Measurements from ENCODE around the gene ROBO2.

The ROBO2 gene

DNA sequence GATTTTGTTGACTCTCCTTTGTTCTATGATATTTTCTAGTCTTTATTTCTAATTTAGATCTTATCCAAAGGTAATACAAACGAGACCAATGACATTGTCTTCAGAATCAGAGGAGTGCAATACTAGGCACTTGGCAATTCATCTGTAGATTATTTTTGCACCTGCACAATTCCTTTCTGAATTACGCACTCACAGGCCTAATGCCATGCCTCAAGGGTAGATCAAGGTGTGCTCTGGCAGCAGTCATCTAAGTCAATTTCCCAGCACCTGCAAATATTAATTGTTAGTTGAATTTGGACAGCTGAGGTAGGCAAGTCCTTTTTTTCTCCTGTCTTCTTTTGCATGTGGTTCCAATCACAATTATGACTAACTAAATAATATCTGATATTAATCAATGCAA, 653.2 kb downstream of the ROBO2 start:
- POLR2A ChIA-PET (ENCODE audit: low non-redundant PET): no interaction called here
- CTCF ChIA-PET: no interaction called here
- TF ChIP-seq, protein P1, sequence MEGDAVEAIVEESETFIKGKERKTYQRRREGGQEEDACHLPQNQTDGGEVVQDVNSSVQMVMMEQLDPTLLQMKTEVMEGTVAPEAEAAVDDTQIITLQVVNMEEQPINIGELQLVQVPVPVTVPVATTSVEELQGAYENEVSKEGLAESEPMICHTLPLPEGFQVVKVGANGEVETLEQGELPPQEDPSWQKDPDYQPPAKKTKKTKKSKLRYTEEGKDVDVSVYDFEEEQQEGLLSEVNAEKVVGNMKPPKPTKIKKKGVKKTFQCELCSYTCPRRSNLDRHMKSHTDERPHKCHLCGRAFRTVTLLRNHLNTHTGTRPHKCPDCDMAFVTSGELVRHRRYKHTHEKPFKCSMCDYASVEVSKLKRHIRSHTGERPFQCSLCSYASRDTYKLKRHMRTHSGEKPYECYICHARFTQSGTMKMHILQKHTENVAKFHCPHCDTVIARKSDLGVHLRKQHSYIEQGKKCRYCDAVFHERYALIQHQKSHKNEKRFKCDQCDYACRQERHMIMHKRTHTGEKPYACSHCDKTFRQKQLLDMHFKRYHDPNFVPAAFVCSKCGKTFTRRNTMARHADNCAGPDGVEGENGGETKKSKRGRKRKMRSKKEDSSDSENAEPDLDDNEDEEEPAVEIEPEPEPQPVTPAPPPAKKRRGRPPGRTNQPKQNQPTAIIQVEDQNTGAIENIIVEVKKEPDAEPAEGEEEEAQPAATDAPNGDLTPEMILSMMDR (conservative IDR thresholded peaks at IDR 0.05; ENCODE audit: low read depth): no peak
- no peak for DNase-seq (ENCODE audit: low spot score)
- H3K27ac ChIP-seq: no peak overlapping the region

DNA sequence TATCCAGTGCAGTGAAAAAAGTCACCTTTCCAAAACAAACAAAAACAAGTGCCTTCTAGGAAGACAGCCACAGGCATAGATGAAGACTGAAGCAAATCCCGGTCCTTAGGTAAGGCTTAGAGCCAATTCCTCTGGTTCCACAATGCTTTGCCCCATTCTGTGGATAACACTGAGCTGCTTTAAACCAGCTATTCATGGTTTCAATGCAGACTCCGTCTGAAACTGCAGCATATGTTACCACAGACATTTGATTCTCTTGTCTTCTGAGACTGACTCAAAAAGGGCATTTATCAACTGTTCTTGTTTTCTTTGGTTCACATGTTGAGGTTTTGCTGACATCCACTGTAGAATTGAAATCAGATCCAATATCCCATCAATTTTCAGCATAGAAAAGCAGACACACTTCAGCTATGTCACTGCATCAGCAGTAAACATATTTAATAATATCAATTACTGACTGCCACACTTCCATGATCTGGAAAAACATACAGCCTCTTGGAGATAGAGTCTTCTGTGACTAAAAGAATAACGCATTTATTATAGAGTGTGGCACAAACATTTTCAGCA, 659.3 kb downstream of the ROBO2 start:
- TF ChIP-seq, protein P1 (conservative IDR thresholded peaks at IDR 0.05; ENCODE audit: low read depth): no peak
- ChIA-PET CTCF (no interaction called here), POLR2A (ENCODE audit: low non-redundant PET) (no interaction called here)
- H3K27ac ChIP-seq: no peak overlapping the region
- no peak for DNase-seq (ENCODE audit: low spot score)
